ENCODE measurements around the gene IKZF2. TPM values are rescaled to one million over a fixed set of nuclear protein-coding genes. Genes with fewer than 3 reads are reported as not detected.

IKZF2 gene
- total and polyA plus RNA-seq, 4 donors: 0.35 to 4.7 (median 2.5) TPM

GRCh38 chr2:213159768-213160167, 8.4 kb upstream of the IKZF2 start:
- H3K27me3 ChIP-seq (ENCODE audit: control insufficient read depth in 4 of 4, insufficient read depth in 4 of 4, low read length in 3 of 4): no peaks in the 10 kb centered on the region
- H3K4me3 ChIP-seq (ENCODE audit: low read depth in 1 of 3, low read length in 3 of 3): no peak overlapping the region
- peaks cover under 1 to 16% (median 15%) of the 10 kb centered on the region in 4 donors for H3K4me1 ChIP-seq (ENCODE audit: control insufficient read depth in 4 of 4, insufficient read depth in 4 of 4, low read length in 3 of 4)
- no peaks in the 10 kb centered on the region for H3K9me3 ChIP-seq (ENCODE audit: control insufficient read depth in 4 of 4, low read length in 3 of 4)
- DNase-seq (ENCODE audit: low spot score): no peak
- no peak overlapping the region for H3K9ac ChIP-seq (ENCODE audit: low read depth in 1 of 2, low read length in 2 of 2)
- H3K36me3 ChIP-seq (ENCODE audit: control insufficient read depth in 4 of 4, insufficient read depth in 3 of 4, low read depth in 1 of 4, low read length in 3 of 4): no peaks in the 10 kb centered on the region
- TF ChIP-seq MAX (IDR thresholded peaks at IDR 0.05) (no peak), SP1 (IDR thresholded peaks at IDR 0.05) (no peak), FOXA2 (IDR thresholded peaks at IDR 0.05) (no peak), ZBTB33 (IDR thresholded peaks at IDR 0.05) (no peak), RAD21 (IDR thresholded peaks at IDR 0.05) (no peak), JUND (IDR thresholded peaks at IDR 0.05) (no peak), REST (IDR thresholded peaks at IDR 0.05) (no peak), YY1 (IDR thresholded peaks at IDR 0.05) (no peak), NR2F2 (IDR thresholded peaks at IDR 0.05) (no peak)
- WGBS: 97% methylated on average over 2 of the region's 2 CpGs
- no peak overlapping the region for H3K27ac ChIP-seq (ENCODE audit: low read depth in 1 of 2, low read length in 2 of 2)

GRCh38 chr2:213157242-213157641, 5.8 kb upstream of the IKZF2 start:
- TF ChIP-seq RAD21 (IDR thresholded peaks at IDR 0.05) (no peak), TAF1 (conservative IDR thresholded peaks at IDR 0.05) (no peak), RXRA (IDR thresholded peaks at IDR 0.05) (no peak), YY1 (IDR thresholded peaks at IDR 0.05) (no peak), JUND (IDR thresholded peaks at IDR 0.05) (no peak), FOXA1 (IDR thresholded peaks at IDR 0.05) (no peak), SP1 (IDR thresholded peaks at IDR 0.05) (no peak), NR2F2 (IDR thresholded peaks at IDR 0.05) (no peak), GABPA (IDR thresholded peaks at IDR 0.05 in 1 of 2, conservative IDR thresholded peaks at IDR 0.05 in 1 of 2) (no peak), ATF3 (IDR thresholded peaks at IDR 0.05) (no peak), ZBTB33 (IDR thresholded peaks at IDR 0.05) (no peak), CTCF (IDR thresholded peaks at IDR 0.05; ENCODE audit: low read depth, low read length, missing input control) (no peak), MAX (IDR thresholded peaks at IDR 0.05) (no peak), HNF4G (IDR thresholded peaks at IDR 0.05) (no peak)
- H3K4me3 ChIP-seq (ENCODE audit: low read depth in 1 of 3, low read length in 3 of 3): no peak overlapping the region
- no peak for DNase-seq (ENCODE audit: low spot score)
- H3K9me3 ChIP-seq (ENCODE audit: control insufficient read depth in 4 of 4, low read length in 3 of 4): no peaks in the 10 kb centered on the region
- H3K4me1 ChIP-seq (ENCODE audit: control insufficient read depth in 4 of 4, insufficient read depth in 4 of 4, low read length in 3 of 4): peaks cover 0 to 35% (median 24%) of the 10 kb centered on the region in 4 donors
- no peaks in the 10 kb centered on the region for H3K27me3 ChIP-seq (ENCODE audit: control insufficient read depth in 4 of 4, insufficient read depth in 4 of 4, low read length in 3 of 4)
- H3K9ac ChIP-seq (ENCODE audit: low read depth in 1 of 2, low read length in 2 of 2): no peak overlapping the region
- no peaks in the 10 kb centered on the region for H3K36me3 ChIP-seq (ENCODE audit: control insufficient read depth in 4 of 4, insufficient read depth in 3 of 4, low read depth in 1 of 4, low read length in 3 of 4)
- WGBS: 69% methylated on average over 3 of the region's 3 CpGs
- H3K27ac ChIP-seq (ENCODE audit: low read depth in 1 of 2, low read length in 2 of 2): no peak overlapping the region
